CD4-positive, alpha-beta memory T cell (primary cell): ENCODE results near the gene SPPL3. TPM values are rescaled to one million over a fixed set of nuclear protein-coding genes. Genes with fewer than 3 reads are reported as not detected.
"Not testable (repeated sequence)": the region's sequence is repeated elsewhere in the genome, so short reads cannot be mapped to it uniquely, and the experiment has no call there.

Experiments
- CTCF ChIA-PET: fragments of 350-600 bp; sonication (Branson Sonifier 250); formaldehyde crosslinking; loops from one replicate; lab custom pipeline; 2021; ENCODE audit warnings: inconsistent platforms; ENCODE audit not compliant: partially characterized antibody; lab: Charles Lee
- POLR2A ChIA-PET: fragments of 350-600 bp; sonication (Branson Sonifier 250); formaldehyde crosslinking; loops from one replicate; lab custom pipeline; 2021; ENCODE audit not compliant: partially characterized antibody; lab: Charles Lee
- DNase-seq, 5 donors: peaks; one replicate each; pipeline versions ENCODE4 v3.0.0 to v3.0.0-alpha.2; 2020 to 2022; ENCODE audit warnings: mixed read lengths in 1 of 5
- H3K27ac ChIP-seq: one replicate; pipeline ENCODE4 v1.7.0; 2013; ENCODE audit warnings: low read depth, low read length
- H3K27me3 ChIP-seq: 2 replicates; pipeline ENCODE4 v1.7.0; 2013; ENCODE audit warnings: mild to moderate bottlenecking, low read length, moderate library complexity; ENCODE audit not compliant: insufficient read depth
- H3K36me3 ChIP-seq: 2 replicates; pipeline ENCODE4 v1.7.0; 2013; ENCODE audit warnings: mild to moderate bottlenecking, low read length, moderate library complexity; ENCODE audit not compliant: insufficient read depth
- H3K4me1 ChIP-seq: 2 replicates; pipeline ENCODE4 v1.7.0; 2013; ENCODE audit warnings: mild to moderate bottlenecking, low read length, moderate library complexity; ENCODE audit not compliant: insufficient read depth
- H3K4me3 ChIP-seq, 2 donors: one replicate each; pipeline ENCODE4 v1.7.0; 2013; ENCODE audit warnings: low read length in 2 of 2, mild to moderate bottlenecking in 1 of 2
- H3K9me3 ChIP-seq, 2 donors: one replicate each; pipeline ENCODE4 v1.7.0; 2013; ENCODE audit warnings: low read length in 2 of 2, control low read depth in 1 of 2; ENCODE audit not compliant: control insufficient read depth in 1 of 2
- H3K27ac Mint-ChIP-seq, 7 donors: one replicate each; pipeline ENCODE4 v1.8.0; 2020 to 2021; ENCODE audit warnings: mixed read lengths in 7 of 7, mild to moderate bottlenecking in 6 of 7, inconsistent platforms in 3 of 7, moderate library complexity in 3 of 7
- H3K27me3 Mint-ChIP-seq, 2 donors: one replicate each; pipeline ENCODE4 v1.8.0; 2020 to 2021; ENCODE audit warnings: mixed read lengths in 2 of 2
- H3K36me3 Mint-ChIP-seq, 2 donors: one replicate each; pipeline ENCODE4 v1.8.0; 2020 to 2021; ENCODE audit warnings: mixed read lengths in 2 of 2, inconsistent platforms in 1 of 2, mild to moderate bottlenecking in 1 of 2
- H3K4me1 Mint-ChIP-seq, 4 donors: one replicate each; pipeline ENCODE4 v1.8.0; 2020 to 2021; ENCODE audit warnings: mixed read lengths in 4 of 4, mild to moderate bottlenecking in 1 of 4
- H3K4me3 Mint-ChIP-seq, 8 donors: one replicate each; pipeline ENCODE4 v1.8.0; 2020 to 2021; ENCODE audit warnings: mixed read lengths in 8 of 8, mild to moderate bottlenecking in 7 of 8, moderate library complexity in 6 of 8, inconsistent platforms in 3 of 8
- H3K9me3 Mint-ChIP-seq, 8 donors: one replicate each; pipeline ENCODE4 v1.8.0; 2020 to 2021; ENCODE audit warnings: mixed read lengths in 8 of 8, mild to moderate bottlenecking in 5 of 8, inconsistent platforms in 3 of 8, moderate library complexity in 1 of 8
- intact Hi-C: fragments of 100-400 bp; cut with micrococcal nuclease; formaldehyde crosslinking; loops from one replicate; pipeline ENCODE4 v1.15.1; 2023
- polyA plus RNA-seq, 2 donors: library from polyadenylated mRNA; unstranded; fragments of 300-500 nt; fragmentation: Illumina TruSeq; gene quantifications; one replicate each; pipeline ENCODE4 v1.2.3, GENCODE V29; 2021
- total RNA-seq, 2 experiments: library from RNA; stranded (reverse); gene quantifications; one replicate each; pipeline ENCODE4 v1.2.3, GENCODE V29; 2021

SPPL3 gene
- total and polyA plus RNA-seq, 4 experiments from 2014 or later: 7.4 to 49.4 (median 44.8) TPM

DNA sequence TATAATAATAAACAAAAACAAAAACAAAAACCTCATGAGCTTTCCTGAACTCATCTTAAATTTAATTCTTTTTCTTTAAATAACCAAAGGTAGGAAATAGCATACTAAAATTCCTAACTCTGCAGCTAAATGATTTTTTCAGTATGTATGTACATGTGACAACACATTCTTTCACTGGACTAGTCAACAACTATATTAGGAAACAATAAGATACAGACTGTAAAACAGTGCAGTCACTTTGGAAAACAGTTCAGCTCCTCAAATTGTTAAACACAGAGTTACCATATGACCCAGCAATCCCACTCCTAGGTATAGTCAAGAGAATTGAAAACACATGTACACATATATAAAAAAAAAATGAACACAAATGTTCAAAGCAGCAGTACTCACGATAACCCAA lies 64.7 kb downstream of the SPPL3 start:
- Mint-ChIP-seq H3K27ac (no peak overlapping the region), H3K4me3 (no peak overlapping the region), H3K27me3 (no peaks in the 10 kb centered on the region), H3K4me1 (peaks cover 40 to 65% (median 47%) of the 10 kb centered on the region in 4 donors), H3K9me3 (peaks cover 0 to 2% (median 0%) of the 10 kb centered on the region in 8 donors), H3K36me3 (peaks cover 6 to 8% of the 10 kb centered on the region in 2 donors)
- CTCF ChIA-PET: no interaction called here
- peaks cover 43% of the 10 kb centered on the region for H3K4me1 ChIP-seq
- DNase-seq: no peak
- H3K36me3 ChIP-seq: no peaks in the 10 kb centered on the region
- POLR2A ChIA-PET: no interaction called here
- no peaks in the 10 kb centered on the region for H3K9me3 ChIP-seq
- intact Hi-C loops: no loop called here
- no peaks in the 10 kb centered on the region for H3K27me3 ChIP-seq
- no peak overlapping the region for H3K27ac ChIP-seq
- H3K4me3 ChIP-seq: no peak overlapping the region

DNA sequence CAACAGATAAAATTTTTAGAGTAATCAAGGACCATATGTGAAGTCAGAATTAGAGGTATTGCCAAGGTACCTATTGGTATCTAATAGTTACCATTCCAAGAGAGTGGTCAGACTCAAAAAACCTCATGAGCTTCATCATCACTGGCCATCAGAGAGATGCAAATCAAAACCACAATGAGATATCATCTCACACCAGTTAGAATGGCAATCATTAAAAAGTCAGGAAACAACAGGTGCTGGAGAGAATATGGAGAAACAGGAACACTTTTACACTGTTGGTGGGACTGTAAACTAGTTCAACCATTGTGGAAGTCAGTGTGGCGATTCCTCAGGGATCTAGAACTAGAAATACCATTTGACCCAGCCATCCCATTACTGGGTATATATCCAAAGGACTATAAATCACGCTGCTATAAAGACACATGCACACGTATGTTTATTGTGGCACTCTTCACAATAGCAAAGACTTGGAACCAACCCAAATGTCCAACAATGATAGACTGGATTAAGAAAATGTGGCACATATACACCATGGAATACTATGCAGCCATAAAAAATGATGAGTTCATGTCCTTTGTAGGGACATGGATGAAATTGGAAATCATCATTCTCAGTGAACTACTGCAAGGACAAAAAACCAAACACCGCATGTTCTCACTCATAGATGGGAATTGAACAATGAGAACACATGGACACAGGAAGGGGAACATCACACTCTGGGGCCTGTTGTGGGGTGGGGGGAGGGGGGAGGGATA lies 65.4 kb downstream of the SPPL3 start:
- H3K4me3 Mint-ChIP-seq, H3K9me3 ChIP-seq, H3K36me3 ChIP-seq, H3K27me3 ChIP-seq, POLR2A ChIA-PET, H3K27me3 Mint-ChIP-seq, intact Hi-C loops, CTCF ChIA-PET, H3K36me3 Mint-ChIP-seq, H3K27ac Mint-ChIP-seq, H3K4me3 ChIP-seq, DNase-seq, H3K27ac ChIP-seq, H3K9me3 Mint-ChIP-seq: not testable (repeated sequence)
- H3K4me1 ChIP-seq: peaks cover 50% of the 10 kb centered on the region
- H3K4me1 Mint-ChIP-seq: peaks cover 37 to 65% (median 47%) of the 10 kb centered on the region in 4 donors

DNA sequence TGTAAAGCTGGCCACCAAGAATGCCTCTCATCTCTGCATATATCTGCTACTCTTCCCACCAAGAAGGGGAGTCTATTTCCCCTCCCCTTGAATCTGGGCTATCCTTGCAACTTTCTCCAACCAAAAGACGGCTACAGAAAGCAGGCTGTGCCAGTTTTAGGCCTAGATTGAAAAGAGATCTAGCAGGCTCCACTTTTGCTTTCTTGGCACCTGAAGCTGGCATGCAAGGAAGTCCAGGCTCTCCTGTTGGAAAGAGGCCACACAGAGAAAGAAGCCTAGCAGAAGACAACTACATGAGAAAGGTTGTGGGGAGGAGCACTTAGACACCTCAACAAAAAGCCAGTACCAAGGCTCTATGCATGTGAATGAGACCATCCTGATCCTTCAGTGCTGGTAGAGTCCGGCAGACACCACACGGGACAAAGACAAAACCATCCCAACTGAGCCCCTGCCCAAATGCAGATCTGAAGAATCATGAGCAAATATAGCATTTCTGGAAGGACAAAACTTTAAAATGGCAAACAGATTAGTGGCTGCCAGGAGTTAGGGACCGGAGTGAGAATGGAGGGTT lies 68.0 kb downstream of the SPPL3 start:
- no peaks in the 10 kb centered on the region for H3K36me3 ChIP-seq
- Mint-ChIP-seq H3K36me3 (peaks cover 5 to 6% of the 10 kb centered on the region in 2 donors), H3K27me3 (no peaks in the 10 kb centered on the region), H3K4me1 (peaks cover 32 to 65% (median 48%) of the 10 kb centered on the region in 4 donors), H3K27ac (peak overlapping the region in 2 of 7 donors; percentile 12 to 47), H3K4me3 (peak overlapping the region in 2 of 8 donors; percentile 2 to 43), H3K9me3 (no peaks in the 10 kb centered on the region)
- POLR2A ChIA-PET: no interaction called here
- no peak overlapping the region for H3K4me3 ChIP-seq
- no peak for DNase-seq
- H3K9me3 ChIP-seq: no peaks in the 10 kb centered on the region
- intact Hi-C loops: no loop called here
- H3K27ac ChIP-seq: no peak overlapping the region
- H3K27me3 ChIP-seq: no peaks in the 10 kb centered on the region
- H3K4me1 ChIP-seq: peaks cover 60% of the 10 kb centered on the region
- CTCF ChIA-PET: interaction anchor here (2.3 kb wide), 1 partner anchor 11 kb away, joined by 6 read pairs; no protein-coding TSS in a partner anchor

DNA sequence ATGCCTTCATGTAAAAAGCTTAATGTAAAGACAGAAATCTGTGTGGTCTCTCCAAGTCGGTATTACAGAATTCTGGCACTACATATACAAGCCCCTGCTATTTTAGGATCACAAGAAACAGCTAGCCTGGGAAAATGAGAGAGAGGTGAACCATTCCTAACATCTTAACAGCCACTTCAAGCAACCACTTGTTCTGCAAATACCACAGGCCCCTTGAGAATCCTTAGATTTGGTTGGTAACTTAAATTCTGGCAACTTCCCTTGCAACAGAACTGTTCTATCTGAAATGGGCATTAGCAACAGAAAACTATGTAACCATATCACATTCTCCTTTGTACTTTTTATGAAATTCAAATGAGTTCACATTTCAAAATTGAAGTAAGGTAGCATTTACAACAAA lies 68.5 kb downstream of the SPPL3 start:
- no peaks in the 10 kb centered on the region for H3K36me3 ChIP-seq
- Mint-ChIP-seq H3K4me3 (peak overlapping the region in 4 of 8 donors; percentile 16 to 43 (median 32)), H3K27me3 (no peaks in the 10 kb centered on the region), H3K9me3 (no peaks in the 10 kb centered on the region), H3K27ac (peak overlapping the region in 3 of 7 donors; percentile 23 to 43 (median 25)), H3K4me1 (peaks cover 37 to 70% (median 53%) of the 10 kb centered on the region in 4 donors), H3K36me3 (peaks cover 5 to 6% of the 10 kb centered on the region in 2 donors)
- no peak for DNase-seq
- no peak overlapping the region for H3K4me3 ChIP-seq
- CTCF ChIA-PET: interaction anchor here (1.2 to 2.3 kb wide), 2 partner anchors 11 to 21 kb away, joined by 4 to 6 read pairs; no protein-coding TSS in a partner anchor
- no peaks in the 10 kb centered on the region for H3K27me3 ChIP-seq
- H3K4me1 ChIP-seq: peaks cover 65% of the 10 kb centered on the region
- no peak overlapping the region for H3K27ac ChIP-seq
- intact Hi-C loops: no loop called here
- H3K9me3 ChIP-seq: no peaks in the 10 kb centered on the region
- POLR2A ChIA-PET: no interaction called here

DNA sequence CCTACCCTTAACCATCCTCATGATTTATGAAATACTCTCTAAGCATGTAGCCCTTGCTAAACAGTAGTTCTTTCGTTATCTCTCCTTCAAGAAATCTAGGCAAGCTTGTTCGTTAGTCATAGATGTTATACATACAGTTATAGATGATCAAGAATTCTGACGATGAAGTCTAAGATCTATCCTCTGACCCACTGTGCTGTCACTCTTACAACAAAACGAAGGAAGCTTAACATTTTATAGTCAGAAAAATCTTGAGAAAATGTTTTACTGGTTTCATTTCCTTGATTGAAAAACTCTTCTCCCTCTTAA lies 68.9 kb downstream of the SPPL3 start:
- POLR2A ChIA-PET: interaction anchor here (0.6 kb wide), 1 partner anchor 253 kb away, joined by 3 read pairs; no protein-coding TSS in a partner anchor
- peaks cover 35 to 69% (median 54%) of the 10 kb centered on the region in 4 donors for H3K4me1 Mint-ChIP-seq

DNA sequence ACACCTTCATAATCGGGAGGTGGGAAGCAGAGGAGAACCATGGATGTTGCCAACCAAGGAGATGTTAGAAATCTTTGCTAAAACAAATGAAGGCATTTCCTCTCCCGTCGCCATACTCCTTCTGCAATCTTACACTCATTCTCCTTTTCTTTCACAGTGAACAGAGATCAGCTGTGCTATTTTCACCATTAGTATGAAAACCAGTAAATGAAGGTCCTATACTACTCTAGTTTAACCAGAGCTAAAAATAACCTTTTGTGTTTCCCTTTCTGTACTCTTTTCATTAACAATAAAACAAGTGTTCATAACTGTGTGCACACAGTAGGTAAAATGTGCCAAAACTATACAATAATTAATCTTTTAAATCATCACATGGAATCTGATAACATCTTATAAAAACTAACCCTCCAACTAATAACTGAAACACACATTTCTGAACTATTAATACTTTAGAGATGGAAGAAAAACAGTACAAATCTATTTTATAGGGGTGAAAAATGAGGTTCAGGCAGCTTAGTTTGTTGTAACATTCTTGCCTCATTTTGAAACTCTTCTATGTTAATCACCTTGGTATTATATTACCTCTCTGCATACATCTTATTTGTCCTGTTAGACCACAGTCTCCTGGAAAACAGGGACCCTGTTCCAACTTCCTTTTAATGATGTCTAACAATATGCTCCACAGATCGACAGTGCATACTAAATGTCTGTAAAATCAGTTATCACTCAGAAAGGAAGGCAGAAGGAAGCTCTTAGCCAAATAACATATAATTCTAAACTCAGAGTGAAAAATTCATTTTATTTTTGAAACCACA lies 69.5 kb downstream of the SPPL3 start:
- Mint-ChIP-seq H3K4me1 (peaks cover 36 to 73% (median 55%) of the 10 kb centered on the region in 4 donors), H3K27me3 (no peaks in the 10 kb centered on the region), H3K9me3 (no peaks in the 10 kb centered on the region), H3K4me3 (peak overlapping the region in 5 of 8 donors; percentile 1 to 33 (median 16)), H3K36me3 (peaks cover 0 to 2% of the 10 kb centered on the region in 2 donors), H3K27ac (peak overlapping the region in 5 of 7 donors; percentile 5 to 76 (median 23))
- POLR2A ChIA-PET: interaction anchor here (0.6 to 0.8 kb wide), 2 partner anchors 36 to 252 kb away, joined by 3 read pairs; no protein-coding TSS in a partner anchor
- H3K27me3 ChIP-seq: no peaks in the 10 kb centered on the region
- no peak overlapping the region for H3K4me3 ChIP-seq
- DNase-seq: no peak
- H3K9me3 ChIP-seq: no peaks in the 10 kb centered on the region
- H3K4me1 ChIP-seq: peaks cover 66% of the 10 kb centered on the region
- H3K36me3 ChIP-seq: no peaks in the 10 kb centered on the region
- CTCF ChIA-PET: interaction anchor here (1.2 to 2.3 kb wide), 2 partner anchors 12 to 22 kb away, joined by 4 to 6 read pairs; no protein-coding TSS in a partner anchor
- no peak overlapping the region for H3K27ac ChIP-seq
- intact Hi-C loops: no loop called here

More for the DNA sequence above, 68.9 kb downstream of the SPPL3 start:
- Mint-ChIP-seq H3K27me3 (no peaks in the 10 kb centered on the region), H3K36me3 (peaks cover 2 to 3% of the 10 kb centered on the region in 2 donors), H3K4me3 (peak overlapping the region in 5 of 8 donors; percentile 4 to 43 (median 32)), H3K27ac (peak overlapping the region in 5 of 7 donors; percentile 15 to 43 (median 24)), H3K9me3 (no peaks in the 10 kb centered on the region)
- CTCF ChIA-PET: interaction anchor here (1.2 to 2.3 kb wide), 2 partner anchors 12 to 22 kb away, joined by 4 to 6 read pairs; no protein-coding TSS in a partner anchor
- Histone ChIP-seq H3K4me1 (peaks cover 66% of the 10 kb centered on the region), H3K9me3 (no peaks in the 10 kb centered on the region), H3K4me3 (no peak overlapping the region), H3K27ac (no peak overlapping the region), H3K27me3 (no peaks in the 10 kb centered on the region), H3K36me3 (no peaks in the 10 kb centered on the region)
- DNase-seq: no peak
- intact Hi-C loops: no loop called here
